HG03097 (cell line): ENCODE data around the gene IMPA2.

ENCODE experiments used
- ATAC-seq: cut with Tn5 transposase; IDR thresholded peaks from one replicate; pipeline ENCODE4 v1.9.1; 2021; ENCODE audit not compliant: unreplicated experiment, low FRiP score

Gene IMPA2

DNA sequence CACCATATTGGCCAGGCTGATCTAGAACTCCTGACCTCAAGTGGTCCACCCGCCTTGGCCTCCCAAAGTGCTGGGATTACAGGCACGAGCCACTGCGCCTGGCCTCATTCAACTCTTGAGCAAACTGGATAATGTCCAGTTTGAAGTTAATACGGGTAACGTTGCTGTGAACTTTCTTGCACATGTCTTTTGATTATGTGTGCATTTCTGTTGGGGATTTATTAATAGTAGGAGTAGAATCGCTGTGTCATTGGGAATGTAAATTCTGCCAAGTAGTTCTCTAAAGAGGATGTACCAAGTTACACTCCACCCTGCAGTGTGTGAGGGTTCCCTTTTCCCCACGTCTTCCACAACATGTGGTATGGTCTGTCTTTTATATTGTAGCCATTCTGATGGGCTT is 6.2 kb downstream of the IMPA2 start:
- no peak for ATAC-seq

DNA sequence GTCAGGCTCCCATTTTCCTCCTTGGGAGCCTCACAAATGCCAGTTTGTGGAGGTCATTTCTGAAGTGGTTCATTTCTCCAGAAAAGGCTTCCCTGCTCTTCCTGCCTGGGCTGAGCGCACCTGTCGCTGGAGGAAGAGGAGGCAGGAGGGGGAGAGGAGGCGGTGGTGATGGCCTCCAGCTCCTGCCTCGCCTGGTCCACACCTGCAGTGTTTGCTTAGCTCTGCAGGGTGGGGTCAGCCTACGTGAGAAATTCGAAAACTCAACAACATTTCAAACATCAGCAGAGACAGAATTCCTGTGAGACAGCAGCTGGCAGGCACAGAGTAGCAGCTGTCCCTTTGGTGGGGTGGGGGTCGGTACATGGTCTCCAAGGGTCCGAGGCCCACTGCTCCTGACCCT is 7.9 kb downstream of the IMPA2 start:
- no peak for ATAC-seq

DNA sequence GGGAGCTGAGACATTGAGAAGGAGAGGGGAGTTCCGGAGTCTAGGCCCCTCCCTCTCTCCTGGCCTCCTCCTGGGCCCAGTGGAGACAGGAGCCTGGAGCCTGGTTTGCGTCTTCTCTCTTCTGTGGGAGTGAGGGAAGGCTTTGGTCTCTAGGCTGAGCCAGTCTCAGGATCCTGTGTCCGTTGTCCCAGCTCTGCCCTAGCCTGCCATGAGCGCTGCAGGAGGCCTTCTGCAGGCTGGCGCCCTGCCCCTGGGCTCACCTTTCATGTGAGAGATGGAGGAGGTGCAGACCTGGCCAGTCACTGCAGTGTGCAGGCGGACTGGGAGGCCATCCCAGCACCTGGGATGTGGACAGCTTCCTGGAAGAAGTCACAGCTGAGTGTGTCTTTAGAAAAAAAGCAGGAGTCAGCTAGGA is 8.7 kb downstream of the IMPA2 start:
- ATAC-seq, result no peak

DNA sequence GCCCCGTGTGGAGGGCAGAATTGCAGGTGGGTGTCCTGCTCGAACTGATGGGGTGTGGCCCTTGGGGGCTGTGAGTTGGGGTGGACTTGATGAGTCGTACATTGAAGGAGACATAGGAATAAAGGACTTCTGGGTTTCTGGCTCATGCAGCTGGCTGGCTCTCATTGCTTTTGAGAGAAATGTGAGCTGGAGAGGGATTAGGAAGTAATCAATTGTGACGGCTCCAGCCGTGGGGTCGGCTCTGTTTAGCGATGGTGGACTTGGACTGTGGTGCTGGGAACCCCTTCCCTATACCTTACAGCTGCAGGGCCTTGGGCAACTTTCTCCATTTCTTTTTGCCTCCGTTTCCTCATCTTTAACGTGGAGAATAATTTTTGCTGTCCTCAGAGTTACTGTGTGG is 9.2 kb downstream of the IMPA2 start:
- no peak for ATAC-seq

DNA sequence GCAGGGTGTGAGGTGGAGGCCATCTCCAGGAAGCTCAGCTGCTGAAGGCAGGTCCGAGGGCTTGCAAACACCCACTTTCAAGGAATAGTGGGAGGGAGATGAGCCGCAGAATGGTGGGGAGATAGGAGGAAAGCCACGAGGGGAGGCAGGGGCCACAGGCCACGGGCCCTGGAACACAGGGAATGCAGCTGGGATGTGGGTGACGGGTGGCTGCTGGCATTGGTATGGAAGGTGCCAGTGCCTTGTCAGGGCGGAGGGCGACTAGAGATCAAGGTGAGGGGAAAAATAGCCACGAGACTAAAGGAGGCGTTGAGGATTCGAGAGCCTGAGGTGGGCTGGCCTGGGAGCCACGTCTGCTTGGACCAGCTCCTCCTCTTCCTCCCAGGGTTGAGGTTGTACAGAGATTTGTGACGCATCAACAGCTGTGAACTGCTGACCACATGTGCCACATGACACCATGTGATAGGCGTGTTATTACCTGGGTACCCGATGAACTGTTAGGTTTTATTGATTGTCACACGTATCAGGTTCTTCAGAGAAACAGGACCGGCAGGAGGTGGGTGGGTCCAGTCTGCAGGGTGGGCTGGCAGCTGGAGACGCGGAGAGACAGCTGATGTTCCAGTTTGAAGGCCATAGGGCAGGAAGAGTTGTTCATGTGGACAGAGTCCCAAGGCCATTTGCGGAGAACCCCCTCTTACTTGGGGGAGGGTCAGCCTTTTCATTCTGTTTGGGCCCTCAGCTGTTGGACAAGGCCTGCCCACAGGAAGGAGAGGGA is 9.9 kb downstream of the IMPA2 start:
- no peak for ATAC-seq

DNA sequence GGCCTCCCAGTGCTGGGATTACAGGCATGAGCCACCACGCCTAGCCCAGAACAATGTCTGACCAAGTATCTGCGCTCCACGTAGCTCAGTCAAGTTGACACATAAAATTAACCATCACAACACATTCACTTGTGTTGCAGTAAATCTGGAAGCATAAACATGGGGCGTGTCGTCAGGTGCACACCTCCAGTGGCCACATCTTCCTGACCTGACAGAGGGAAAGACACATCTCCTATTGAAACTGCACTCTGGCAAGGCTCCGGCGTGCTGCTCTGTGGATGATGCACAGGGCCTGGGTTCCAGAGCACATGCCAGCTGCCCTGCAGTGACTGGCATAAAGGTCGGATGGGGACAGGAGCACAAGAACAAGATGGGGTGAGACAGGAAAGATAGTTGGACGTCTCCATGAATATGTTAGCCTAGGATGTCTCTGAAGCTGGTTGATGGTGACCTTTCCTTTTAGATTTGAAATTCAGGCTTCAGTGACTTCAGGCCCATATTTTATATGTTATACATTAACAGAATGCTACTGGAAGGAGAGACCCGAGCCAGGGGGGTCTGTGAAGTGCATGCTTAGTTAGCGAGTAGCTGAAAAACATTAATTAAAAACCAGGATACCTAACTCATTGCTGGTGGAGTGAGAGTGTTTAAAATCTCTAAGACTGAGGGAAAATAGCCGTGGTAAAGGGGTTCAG is 10.9 kb downstream of the IMPA2 start:
- ATAC-seq, result no peak

DNA sequence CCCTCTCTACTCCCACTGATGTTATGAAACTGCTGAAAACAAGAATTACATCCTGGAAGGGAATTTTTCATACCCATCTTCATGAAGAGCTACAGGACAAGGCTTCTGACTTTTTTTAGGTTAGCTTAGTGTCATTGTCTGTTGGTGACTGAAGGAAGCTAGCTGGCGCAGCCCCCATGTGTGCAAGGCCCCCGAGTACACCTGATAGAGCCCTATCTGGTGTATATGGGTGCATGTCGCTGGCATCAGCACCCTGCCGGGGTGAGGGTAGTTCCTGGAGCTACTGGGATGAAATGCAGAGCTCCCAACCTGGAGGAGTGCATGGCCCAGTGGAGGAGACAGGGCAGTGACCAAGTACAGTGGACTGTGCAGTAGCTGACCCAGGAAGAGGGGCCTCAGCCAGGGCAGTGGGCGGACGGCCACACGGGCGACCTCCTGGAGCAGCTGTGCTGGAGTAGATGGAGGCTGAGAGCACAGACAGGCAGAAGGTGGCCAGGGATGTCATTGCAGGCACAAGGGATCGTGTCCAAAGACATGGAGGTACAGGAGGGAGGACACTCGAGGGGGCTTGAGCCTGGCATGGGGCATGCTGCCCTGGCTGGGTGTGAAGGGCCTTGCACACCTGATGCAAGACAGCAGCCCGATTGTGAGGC is 12.1 kb downstream of the IMPA2 start:
- ATAC-seq, result no peak

DNA sequence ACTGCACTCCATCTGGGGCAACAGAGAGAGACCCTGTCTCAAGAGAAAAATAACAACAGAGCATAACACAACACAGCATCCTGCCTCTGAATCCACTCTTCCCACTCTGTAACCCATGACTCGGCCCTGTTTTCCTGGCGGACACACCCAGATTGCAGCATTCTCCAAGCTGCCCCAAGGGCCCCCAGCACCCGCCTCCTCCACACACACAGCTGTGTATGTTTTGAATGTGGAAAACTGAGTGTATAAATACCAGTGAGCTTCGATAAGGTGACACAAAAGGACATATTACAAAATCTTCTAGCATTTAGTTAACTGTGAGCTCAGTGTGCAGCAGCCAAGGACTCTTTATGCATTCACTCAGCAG is 13.0 kb downstream of the IMPA2 start:
- ATAC-seq, result no peak

DNA sequence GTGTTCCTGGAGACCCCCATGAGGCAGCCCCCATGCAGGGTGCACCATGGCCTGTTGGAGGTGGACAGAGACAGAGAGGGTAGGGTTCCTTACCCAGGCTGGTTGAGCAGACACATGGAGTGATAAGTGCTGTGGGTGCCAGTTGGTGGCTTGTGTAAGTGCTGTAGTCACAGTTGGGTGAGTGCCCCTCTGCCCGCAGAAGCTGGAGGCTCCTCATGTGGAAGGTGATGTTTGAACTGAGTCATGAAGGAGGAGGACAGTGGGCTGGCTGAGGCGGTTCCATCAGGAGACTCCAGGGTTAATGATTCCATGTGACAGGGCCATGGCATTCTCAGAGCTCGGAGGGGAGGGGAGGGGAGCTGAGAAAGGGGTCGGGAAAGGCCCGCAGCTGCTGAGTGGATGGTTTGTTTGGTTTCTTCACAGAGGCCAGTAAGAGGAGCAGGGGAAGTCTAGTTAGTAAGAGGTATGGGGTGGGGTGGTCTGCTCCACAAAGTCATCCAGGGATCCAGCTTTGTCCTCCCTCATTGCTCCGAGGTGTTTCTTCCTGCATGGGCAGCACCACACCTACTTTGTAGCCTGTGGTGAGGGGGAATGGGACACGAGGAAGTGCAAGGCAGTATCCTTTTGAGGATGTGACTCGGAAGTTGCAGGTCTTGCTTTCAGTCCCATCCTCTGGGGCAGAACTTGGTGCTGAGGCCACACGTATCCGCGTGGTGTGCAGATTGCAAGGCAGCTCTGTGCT is 13.6 kb downstream of the IMPA2 start:
- no peak for ATAC-seq

DNA sequence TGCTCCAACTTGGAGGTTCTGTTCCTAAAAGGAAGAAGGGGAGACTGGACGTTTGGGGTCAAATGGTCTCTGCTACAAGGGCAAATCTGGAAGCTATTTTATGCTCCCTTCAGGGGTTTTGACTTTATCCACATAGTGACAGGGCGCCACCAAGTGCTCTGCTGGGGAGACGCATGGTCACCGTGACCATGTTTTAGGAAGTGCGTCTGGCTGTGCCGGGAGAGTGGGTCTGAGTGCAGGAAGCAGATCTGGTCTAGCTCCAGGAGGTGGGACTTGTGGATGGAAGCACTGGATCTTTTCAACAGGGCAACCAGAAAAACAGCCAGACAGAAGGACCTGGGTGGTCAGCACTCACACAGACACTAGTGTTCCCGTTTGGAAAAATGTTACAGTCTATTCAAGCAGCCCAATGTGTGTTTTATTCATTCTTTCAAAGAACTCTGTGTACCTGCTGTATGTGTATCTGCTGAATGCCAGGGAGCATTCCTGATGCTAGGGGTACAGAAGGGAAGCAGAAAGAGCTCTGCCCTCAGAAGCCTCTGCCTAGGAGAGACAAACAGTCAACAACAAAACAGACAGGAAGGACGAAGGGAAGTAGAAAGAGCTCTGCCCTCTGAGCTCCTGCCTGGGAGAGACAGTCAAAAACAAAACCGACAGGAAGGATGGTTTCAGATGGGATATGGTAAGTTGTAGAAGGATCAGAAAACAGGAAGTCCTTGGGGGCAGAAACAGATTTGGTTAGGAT is 14.3 kb downstream of the IMPA2 start:
- ATAC-seq, result no peak

DNA sequence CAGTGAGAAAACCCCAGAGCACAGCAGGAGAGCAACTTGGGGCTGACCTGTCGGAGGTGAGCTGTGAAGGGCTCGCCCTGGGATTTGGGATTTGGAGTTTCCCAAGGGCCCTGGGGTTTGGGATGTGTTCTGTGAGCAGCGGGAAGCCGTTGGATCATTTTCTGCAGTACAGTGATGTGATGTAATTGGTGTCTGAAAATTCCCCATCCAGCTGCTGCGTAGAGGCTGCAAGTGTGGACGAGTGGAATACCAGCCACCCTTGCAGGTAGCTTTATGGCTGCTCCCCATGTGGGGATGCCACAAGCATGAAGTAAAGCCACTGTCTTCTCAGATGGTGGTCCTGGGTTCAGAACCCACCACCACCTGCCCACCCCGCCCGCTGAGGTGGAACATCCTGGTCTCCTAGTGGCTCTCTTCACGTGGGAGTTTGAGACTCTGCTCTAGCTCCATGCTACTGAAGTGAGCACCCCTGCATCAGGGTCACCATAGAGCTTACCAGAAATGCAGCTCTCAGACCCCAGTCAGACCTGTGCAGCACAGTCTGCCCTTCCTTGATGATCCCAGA is 15.0 kb downstream of the IMPA2 start:
- ATAC-seq, result no peak

DNA sequence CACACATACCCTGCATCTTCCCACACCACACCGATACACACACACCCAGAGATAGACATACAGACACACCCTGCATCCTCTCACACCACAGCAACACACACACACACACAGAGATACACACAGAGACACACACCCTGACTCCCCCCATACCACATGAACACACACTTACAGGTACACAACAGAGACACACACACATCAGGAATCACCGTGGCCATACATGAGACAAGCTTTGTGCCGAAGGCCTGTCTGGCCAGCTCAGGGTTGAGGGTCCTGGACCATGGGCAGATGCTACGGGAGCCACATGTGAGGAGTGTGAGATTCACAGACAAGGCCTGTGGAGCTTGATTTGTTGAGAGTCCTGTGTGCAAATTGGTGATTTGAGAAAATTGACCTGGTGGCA is 15.6 kb downstream of the IMPA2 start:
- no peak for ATAC-seq

DNA sequence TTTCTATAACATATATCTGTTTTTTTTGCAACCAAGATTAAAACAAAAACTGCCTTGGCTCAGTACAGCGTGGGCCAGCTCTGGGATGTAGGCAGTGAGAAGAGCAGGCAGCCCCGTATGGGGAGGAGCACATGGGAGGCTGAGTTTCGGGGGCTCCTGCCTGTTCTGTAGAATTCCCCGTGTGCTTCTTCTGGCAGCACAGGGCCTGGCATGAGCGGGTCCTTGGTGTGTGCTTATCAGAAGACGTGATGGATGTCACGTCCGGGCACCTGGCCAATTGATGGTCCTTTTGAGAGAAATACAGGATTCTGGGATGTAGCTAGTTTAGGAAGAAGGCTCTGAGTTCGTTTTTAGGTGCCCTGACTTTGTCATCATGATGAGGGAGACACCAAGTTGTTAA is 16.2 kb downstream of the IMPA2 start:
- ATAC-seq, result no peak

DNA sequence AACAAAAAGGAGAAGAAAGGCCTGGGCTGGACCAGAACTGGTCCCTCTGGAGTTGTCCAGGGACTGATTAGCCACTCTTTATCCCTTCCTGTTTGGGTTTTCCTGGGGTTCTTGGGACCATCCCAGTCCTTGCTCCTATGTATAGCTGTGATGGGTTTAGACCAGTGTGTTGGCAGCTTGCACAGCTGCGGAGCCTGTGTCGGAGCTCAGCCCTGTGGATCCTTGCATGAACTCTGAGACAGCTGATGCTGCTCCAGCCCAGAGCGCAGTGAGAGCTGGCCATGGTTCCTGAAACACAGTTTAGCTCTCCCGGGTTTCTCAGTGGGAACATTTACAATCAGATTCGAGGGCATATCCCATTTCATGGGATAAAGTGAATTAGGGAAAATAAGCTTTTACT is 16.9 kb downstream of the IMPA2 start:
- ATAC-seq, result no peak

DNA sequence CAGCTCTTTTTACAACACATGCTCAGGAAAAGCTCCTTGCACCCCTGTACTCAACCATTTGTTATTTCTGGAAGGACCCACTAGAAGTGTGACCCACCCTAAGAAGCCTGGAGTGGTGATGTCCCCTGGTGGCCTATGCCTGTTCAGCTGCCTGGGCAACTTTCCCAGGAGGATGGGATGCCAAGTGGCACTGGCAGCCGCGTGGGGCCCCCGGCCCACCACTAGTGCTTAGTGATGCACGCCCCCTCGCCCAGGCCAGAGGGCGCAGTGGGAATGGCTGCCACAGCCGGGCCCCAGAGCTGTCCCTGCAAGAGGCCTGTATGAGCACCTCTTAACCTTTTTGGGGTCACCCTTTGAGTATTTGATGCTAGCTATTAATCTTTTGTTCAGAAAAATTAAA is 18.1 kb downstream of the IMPA2 start:
- no peak for ATAC-seq

DNA sequence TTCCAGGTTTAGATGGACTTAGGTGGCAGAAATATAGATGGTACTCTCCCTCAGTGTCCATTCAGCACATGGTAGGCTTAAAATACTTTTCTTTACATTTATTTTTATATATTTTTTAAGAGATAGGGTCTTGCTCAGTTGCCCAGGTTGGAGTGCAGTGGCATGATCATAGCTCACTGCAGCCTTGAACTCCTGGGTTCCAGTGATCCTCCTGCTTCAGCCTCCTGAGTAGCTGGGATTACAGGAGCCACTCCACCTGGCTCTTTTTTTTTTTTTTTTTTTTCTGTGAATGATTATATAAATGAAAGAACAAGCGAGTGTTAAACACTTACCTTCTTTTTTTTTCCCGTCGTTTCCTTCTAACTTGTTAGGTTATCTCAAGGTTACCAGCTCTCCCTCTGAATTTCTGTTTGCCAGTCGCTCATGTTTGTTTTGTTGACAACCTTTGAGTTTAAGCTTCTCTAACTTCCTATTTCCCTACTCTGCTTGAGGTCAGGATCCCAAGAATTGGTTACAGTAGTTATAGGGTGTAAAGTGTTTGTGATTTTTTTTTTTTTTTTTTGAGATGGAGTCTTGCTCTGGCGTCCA is 18.9 kb downstream of the IMPA2 start:
- ATAC-seq, result no peak

DNA sequence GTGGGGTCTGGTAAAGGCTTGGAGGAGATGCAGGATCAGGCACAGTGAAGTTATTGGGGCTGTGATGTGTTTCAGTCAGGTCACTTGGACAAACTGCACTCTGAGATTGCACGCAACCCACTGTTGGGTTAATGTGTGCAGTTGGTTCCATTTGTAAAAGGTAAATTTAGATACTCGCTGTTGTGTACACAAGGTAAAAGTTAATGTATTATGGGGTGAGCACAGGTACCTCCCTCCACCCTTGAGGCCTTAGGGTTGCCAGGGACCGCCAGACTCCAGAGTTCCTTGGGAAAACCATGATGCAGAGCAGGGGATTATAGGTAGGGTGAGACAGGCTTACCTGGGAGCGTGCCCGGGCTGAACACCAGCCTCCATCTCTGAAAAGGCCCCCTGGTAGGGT is 20.1 kb downstream of the IMPA2 start:
- ATAC-seq, result no peak

DNA sequence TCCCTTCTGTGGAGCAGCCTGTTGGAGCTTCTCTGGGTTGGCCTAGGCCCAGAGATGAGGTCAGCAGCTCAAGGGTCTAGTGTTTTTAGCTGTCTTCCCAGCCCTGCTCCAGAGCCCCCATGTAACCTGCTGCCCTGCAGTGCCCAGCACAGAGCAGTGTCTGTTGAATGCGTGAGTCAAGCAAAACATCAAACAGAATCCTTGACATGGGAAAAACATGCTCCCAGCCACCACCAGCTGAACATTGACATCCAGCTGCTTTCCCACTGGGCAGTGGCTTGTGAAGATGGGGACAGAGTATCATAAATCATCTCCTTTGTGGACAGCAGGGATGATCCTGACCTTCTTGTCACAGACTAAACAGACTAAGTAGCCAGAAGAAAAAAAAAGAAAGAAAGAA is 22.6 kb downstream of the IMPA2 start:
- no peak for ATAC-seq

DNA sequence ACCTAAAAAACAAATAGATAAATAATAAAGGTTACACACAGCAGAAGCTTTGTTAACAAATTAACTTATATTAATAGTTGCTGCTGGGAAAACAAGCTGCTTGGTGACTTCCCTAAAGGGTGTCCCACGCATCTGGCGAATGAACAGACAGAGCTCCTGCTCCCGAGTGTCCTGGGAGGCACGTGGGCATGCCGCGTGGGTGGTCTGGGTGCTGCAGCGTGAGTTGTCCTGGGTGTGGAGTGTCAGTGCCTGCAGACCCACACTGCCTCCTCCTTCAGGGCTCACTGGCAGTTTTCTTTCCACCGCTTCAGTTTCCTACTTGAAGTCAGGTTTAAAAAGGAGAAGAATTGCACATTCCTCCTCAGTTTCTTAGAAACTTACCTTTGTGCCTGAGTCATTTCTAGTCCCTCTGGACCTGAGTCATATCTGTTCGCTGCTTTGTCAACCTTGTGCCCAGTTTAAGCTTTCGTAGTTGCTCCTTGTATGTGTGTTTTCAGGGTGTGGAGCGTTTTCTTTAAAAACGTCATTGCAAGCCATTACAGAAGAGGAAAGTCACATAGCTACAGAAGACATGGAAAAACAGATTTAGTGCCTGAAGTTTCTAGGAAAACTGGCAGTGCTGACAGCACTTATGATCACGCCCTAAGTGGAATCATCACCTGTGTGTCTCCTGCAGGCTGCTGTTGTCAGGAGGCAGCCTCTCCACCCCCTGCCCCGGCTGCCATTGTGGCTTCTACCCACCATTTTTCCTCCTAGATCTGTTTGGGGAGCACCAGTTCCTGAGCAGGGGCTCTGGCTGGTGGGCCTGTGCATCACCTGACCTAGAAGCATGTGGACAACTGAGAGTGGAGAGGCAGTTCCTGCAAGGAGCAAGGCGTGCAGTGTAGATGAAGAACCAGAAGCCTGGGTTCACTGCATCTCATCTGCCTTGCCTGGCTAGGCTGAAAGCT is 24.5 kb downstream of the IMPA2 start:
- no peak for ATAC-seq
